GM18511 (cell line): ENCODE measurements around the gene THADA.
"Not testable (repeated sequence)": the region's sequence is repeated elsewhere in the genome, so short reads cannot be mapped to it uniquely, and the experiment has no call there.

ENCODE experiments used
- ATAC-seq: cut with Tn5 transposase; IDR thresholded peaks from one replicate; pipeline ENCODE4 v1.9.1; 2021; ENCODE audit warnings: mild to moderate bottlenecking, moderate library complexity; ENCODE audit not compliant: unreplicated experiment

Gene THADA

DNA sequence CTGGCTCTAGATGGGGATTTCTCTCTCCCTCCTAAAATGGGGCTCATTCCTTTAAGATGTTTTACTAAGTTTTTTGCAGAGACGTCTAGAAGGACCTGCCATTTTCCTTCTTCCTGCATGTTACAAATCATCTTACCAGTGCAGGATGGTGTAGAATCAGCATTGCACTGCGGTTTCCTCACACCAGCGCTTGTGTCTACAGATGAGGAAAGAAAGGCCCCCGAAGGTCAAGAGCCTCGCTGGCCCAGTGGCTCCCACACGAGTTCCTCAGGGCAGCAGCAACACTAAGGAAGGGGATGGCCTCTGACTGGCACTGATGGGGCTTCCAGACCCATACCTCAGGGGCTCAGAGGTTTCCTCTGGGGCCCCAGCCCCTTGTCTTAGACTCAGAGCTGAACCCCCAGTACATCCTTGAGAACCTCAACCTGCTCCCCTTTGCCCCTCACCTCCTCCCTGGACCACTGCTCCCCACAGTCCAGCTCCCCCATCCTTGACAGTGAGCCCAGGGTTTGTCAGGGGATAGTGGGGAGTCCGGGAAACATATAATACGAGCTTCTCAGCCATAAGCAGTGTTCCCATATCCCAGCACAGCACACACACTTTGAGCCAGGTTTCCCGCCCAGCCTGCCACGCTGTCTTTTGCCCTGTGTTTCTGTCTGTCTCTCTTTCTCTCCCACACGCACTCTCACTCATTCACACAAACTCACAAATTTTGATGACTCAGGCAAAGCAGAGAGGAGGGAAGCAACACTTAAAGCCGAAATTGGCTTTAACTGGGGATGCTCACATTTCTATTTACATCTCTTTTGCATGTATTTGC is 398.9 kb downstream of the THADA start:
- ATAC-seq, result no peak

DNA sequence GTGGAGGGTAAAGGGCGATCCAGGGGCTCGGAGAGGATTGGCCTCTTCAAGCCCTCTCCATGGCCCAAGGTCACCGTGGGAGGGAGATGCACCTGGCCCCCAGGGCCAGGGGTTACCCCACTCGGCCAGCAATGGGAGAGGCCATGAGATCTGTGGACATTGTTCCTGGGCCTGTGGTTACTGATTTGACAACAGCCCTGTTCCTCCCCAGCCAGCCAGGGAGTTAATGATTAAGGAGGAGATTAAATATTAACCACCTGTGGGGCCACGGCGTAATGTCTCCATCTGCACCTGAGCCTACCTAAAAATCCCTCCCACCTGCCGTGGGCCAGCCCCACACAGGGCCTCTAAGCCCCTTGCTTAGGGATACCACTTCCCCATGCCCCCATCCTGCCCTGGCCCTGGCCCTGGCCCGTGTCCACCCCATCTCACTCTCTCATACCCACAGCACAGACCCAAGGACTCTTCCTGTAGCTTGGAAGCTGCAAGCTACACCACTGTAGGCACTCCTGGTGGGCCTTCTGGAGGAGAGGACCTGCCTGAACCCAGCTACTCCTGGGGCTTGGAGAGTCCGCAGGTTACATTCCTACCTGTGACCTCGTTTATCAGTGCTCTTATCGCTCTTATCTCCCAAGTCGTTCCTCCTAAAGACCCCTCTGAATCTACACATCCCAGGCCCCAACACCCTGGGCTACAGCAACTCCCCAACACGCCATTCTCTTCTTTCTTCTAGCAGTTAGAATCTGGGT is 401.5 kb downstream of the THADA start:
- ATAC-seq, result peak; percentile 62

GRCh38 chr2:43193652-43194120 is 402.2 kb downstream of the THADA start:
- ATAC-seq, result no peak

DNA sequence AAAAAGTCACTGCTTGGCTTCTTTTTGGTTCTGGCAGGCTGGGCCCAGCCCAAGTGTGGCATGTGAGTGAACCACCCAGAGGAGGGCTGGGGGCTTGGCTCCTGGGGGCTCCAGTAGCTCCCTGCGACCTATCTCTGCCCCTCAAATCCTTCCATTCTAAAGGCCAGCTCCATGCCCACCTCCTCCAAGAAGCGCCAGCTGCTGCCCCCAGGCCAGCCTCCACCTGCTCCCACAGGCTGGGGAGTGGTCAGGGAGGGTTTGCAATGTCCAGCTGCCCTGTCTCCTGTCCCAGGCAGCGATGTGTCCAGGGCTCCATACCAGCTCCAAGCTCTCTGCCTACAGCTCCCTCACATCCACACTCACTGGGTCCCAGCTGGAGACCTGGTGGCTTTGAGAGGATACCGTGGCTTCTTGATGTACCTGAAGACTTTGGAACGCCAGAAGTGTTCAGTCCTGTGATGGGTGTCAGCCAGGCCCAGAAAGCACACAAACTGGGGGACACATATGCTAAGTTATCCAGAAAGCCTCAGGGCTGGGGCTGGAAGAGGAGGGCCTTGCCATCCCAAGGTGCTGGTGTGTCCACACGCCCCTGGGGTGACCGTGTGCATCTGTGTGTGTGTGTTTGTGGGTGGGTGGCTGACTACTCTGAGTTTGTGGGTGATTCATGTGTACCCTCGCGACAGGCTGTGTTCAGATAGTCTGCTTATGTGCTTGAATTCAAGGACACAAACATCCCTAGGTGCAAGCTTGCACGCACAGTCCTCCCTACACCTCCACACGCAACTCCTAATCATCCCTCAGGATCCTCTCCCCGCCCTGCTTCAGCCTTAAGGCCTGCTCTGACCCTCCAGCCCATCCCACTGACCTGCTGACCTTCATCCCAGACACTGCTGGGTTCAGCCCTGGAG is 402.8 kb downstream of the THADA start:
- ATAC-seq, result no peak

GRCh38 chr2:43191947-43192516 is 403.8 kb downstream of the THADA start:
- ATAC-seq, result no peak

GRCh38 chr2:43190311-43191052 is 405.4 kb downstream of the THADA start:
- no peak for ATAC-seq

DNA sequence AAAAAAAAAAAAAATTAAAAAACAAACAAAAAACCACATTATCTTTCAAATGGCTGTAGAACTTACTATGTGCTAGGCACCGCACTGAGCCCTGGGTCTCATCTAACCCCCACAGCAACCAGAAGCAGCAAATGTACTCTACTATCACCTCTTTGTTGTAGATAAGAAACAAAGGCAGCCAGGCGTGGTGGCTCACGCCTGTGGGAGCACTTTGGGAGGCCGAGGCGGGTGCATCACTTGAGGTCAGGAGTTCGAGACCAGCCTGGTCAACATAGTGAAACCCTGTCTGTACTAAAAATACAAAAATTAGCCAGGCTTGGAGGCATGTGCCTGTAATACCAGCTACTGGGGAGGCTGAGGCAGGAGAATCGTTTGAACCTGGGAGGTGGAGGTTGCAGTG is 406.0 kb downstream of the THADA start:
- ATAC-seq, result not testable (repeated sequence)

DNA sequence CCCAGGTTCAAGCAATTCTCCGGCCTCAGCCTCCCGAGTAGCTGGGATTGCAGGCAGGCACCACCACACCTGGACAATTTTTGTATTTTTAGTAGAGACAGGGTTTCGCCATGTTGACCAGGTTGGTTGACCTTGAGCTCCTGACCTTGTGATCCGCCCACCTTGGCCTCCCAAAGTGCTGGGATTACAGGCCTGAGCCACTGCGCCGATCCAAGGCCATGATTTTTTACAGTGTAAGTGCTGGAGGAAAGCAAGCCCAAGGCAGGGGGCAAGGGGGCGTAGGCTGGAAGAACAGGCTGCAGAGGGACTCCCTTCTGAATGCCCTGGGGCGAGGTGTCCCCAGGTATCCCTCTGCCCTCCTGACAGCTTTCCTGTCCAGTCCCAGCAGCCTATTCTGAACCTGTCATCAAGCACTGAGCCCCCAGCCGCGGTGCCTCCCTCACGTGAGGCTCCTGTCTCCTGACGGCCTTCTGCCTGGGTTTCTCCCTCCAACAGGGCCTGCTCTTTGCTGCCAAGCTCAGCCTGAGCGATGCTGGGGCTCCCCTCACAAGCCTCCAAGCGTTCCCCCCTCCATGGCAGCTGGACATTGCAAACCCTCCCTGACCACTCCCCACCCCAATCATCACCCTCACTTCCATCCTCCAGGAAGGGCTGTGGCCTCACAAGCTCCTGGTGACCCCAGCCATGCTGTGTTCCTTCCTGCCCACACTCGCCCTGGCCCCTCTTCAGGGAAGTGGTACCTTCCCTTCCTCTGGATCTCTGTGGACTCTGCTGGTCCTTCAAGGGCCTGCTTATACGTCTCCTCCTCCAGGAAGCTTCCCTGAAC is 407.1 kb downstream of the THADA start:
- ATAC-seq, result no peak

DNA sequence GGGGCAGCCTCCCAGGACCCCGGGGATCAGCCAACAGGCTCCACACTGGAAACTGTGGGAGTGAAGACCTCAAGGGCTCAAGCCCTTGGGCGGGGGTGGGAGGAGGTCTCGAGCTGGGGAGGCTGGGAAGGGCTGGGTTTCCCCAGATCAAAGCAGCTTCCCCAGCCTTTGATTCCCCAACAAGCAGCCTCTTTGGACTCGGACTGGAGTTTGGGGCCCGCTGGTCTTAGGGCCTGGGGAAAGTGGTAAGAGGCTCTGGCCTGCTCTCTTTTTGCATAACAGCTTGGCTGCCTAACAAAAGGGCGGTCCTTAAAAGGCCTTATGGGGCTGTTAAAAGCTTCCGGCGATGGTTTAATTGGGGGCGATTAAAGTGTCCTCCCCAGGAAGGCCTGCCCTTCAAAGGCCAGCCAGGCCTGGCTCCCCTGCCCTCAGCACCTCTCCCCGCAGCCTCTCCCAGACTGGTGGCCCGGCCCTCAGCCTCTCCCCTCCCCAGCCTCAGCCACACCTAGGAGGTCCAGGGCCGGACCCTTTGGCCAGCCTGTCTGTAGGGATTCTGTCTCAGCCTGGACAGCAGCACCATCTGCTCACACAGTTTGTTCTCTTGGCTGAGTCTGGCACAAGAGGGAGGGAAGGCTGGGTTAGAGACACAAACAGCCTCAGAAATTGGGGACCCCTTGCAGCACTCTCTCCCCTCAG is 409.0 kb downstream of the THADA start:
- ATAC-seq, result no peak

GRCh38 chr2:43186321-43186678 is 409.5 kb downstream of the THADA start:
- ATAC-seq, result no peak

- no peak for ATAC-seq
These were observed 410.7 kb downstream of the THADA start for GRCh38 chr2:43185146-43185545.

- ATAC-seq, result no peak
These were observed 411.4 kb downstream of the THADA start for GRCh38 chr2:43184339-43184895.

- ATAC-seq, result no peak
These were observed 412.1 kb downstream of the THADA start for GRCh38 chr2:43183743-43184142.

DNA sequence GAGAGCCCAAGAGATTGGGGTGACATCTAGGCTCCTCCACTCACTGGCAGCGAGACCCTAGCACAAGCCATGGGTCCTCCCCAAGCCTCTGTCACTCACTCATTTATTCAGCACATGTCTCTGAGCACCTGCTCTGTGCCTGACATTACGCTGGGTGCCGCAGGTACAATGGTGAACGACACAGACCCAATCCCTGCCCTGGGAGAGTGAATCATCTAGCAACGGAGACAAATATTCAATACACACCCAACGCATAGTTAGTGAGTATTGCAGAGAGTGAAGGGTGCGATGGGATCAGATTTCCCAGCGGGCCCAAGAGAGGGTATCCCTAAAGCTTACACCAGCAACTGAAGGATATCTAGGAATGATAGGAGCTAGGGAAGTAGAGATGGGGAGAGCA is 414.9 kb downstream of the THADA start:
- no peak for ATAC-seq
